DND-41 (cell line): ENCODE results near the gene CHADL.

ENCODE experiments used
- ATAC-seq: fragments of 200-7000 bp; cut with Tn5 transposase; 3 replicates; pipeline ENCODE4 v1.9.1; 2021; ENCODE audit warnings: low read depth; ENCODE audit not compliant: insufficient read depth
- DNase-seq: peaks from one replicate; pipeline ENCODE4 v3.0.0-alpha.2; 2020
- H2AFZ ChIP-seq: 2 replicates; pipeline ENCODE4 v1.6.0; 2012; ENCODE audit warnings: low read depth, low read length
- H3K27ac ChIP-seq: 2 replicates; pipeline ENCODE4 v1.5.1; 2012; ENCODE audit warnings: low read length, inconsistent platforms
- H3K27me3 ChIP-seq: fragments of 200-600 bp; sonication (generic); 2 replicates; pipeline ENCODE4 v1.6.0; 2012; ENCODE audit warnings: low read length, mild to moderate bottlenecking, inconsistent platforms; ENCODE audit not compliant: insufficient read depth, poor library complexity
- H3K36me3 ChIP-seq: 2 replicates; pipeline ENCODE4 v1.5.1; 2012; ENCODE audit warnings: low read length, inconsistent platforms; ENCODE audit not compliant: insufficient read depth
- H3K4me1 ChIP-seq: 2 replicates; pipeline ENCODE4 v1.5.1; 2012; ENCODE audit warnings: mild to moderate bottlenecking, low read length; ENCODE audit not compliant: insufficient read depth
- H3K4me2 ChIP-seq: 2 replicates; pipeline ENCODE4 v1.6.0; 2012; ENCODE audit warnings: mild to moderate bottlenecking, moderate library complexity, low read length, inconsistent platforms; ENCODE audit not compliant: insufficient read depth
- H3K4me3 ChIP-seq, 2 experiments: fragments of 200-600 bp in 1 of 2; shearing (Covaris generic) in 1 of 2; 2 replicates each; pipeline ENCODE4 v1.5.1; 2012 to 2016; ENCODE audit warnings: inconsistent platforms in 2 of 2, low read length in 2 of 2, mild to moderate bottlenecking in 2 of 2, low read depth in 1 of 2, moderate library complexity in 1 of 2
- H3K79me2 ChIP-seq: 2 replicates; pipeline ENCODE4 v1.6.0; 2012; ENCODE audit warnings: low read length, inconsistent platforms; ENCODE audit not compliant: insufficient read depth
- H3K9ac ChIP-seq: 2 replicates; pipeline ENCODE4 v1.6.0; 2012; ENCODE audit warnings: low read depth, mild to moderate bottlenecking, inconsistent platforms, low read length, moderate library complexity
- H3K9me3 ChIP-seq: 2 replicates; pipeline ENCODE4 v1.5.1; 2012; ENCODE audit warnings: low read length, moderate library complexity, mild to moderate bottlenecking, inconsistent platforms; ENCODE audit not compliant: insufficient read depth, severe bottlenecking
- H4K20me1 ChIP-seq: 2 replicates; pipeline ENCODE4 v1.6.0; 2012; ENCODE audit warnings: low read length; ENCODE audit not compliant: insufficient read depth
- EZH2 ChIP-seq: IDR thresholded peaks from 3 replicates; pipeline ENCODE4 v1.6.1; 2012; ENCODE audit warnings: borderline replicate concordance, low read depth, mild to moderate bottlenecking, moderate library complexity, low read length, inconsistent platforms; ENCODE audit not compliant: severe bottlenecking
- TF ChIP-seq, protein P1 (sequence below): IDR thresholded peaks from 2 replicates; pipeline ENCODE4 v1.5.1; 2012; ENCODE audit warnings: borderline replicate concordance, low read length, moderate library complexity, mild to moderate bottlenecking; ENCODE audit not compliant: poor library complexity, severe bottlenecking; ENCODE audit errors: extremely low read depth

Gene CHADL

DNA sequence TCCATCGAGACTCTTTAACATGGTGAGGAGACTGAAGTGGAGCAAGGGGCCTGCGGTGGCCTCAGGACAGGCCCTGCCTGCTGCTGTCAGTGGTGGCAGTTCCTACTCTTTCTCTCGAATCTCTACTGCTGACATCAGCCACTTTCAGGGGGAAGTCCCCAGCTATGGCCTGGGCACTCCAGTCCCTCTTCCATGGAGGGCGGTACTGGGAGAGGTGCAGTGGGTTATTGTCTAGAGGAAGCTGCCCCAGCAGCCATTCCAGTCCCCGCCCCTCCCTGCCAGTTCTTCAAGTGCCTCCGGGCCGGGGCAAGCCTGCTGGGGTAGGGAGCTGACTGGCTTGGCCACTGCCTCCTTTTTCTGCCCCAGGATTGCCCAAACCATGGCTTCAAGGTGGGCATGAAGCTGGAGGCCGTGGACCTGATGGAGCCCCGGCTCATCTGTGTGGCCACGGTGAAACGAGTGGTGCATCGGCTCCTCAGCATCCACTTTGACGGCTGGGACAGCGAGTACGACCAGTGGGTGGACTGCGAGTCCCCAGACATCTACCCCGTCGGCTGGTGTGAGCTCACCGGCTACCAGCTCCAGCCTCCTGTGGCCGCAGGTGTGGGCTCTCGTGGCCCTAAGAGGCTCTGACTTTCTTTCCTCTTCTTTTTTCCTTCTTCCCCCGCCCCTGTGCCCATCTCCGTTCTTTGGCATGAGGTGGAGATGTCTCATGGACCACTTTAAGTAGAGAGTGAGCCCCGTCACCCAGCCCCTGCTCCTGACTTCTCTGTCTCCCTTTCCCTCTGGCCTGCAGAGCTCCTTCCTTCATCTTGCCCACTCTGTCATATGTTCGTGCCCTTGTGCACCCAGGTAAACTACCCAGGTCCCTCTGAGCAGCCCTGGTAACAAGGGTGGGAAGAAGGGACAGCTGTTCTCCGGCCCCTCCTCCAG, 13.7 kb downstream of the CHADL start:
- TF ChIP-seq, protein P1, sequence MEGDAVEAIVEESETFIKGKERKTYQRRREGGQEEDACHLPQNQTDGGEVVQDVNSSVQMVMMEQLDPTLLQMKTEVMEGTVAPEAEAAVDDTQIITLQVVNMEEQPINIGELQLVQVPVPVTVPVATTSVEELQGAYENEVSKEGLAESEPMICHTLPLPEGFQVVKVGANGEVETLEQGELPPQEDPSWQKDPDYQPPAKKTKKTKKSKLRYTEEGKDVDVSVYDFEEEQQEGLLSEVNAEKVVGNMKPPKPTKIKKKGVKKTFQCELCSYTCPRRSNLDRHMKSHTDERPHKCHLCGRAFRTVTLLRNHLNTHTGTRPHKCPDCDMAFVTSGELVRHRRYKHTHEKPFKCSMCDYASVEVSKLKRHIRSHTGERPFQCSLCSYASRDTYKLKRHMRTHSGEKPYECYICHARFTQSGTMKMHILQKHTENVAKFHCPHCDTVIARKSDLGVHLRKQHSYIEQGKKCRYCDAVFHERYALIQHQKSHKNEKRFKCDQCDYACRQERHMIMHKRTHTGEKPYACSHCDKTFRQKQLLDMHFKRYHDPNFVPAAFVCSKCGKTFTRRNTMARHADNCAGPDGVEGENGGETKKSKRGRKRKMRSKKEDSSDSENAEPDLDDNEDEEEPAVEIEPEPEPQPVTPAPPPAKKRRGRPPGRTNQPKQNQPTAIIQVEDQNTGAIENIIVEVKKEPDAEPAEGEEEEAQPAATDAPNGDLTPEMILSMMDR: no peak
- TF ChIP-seq EZH2: no peak
- no peak for DNase-seq
- Histone ChIP-seq H3K27ac (no peak overlapping the region), H3K27me3 (no peaks in the 10 kb centered on the region), H3K4me3 (no peak overlapping the region), H3K9me3 (no peaks in the 10 kb centered on the region), H2AFZ (no peak overlapping the region), H3K9ac (no peak overlapping the region), H3K4me1 (no peaks in the 10 kb centered on the region), H3K36me3 (peaks cover 79% of the 10 kb centered on the region), H3K79me2 (no peaks in the 10 kb centered on the region), H4K20me1 (no peaks in the 10 kb centered on the region), H3K4me2 (no peak overlapping the region)
- ATAC-seq: no peak

DNA sequence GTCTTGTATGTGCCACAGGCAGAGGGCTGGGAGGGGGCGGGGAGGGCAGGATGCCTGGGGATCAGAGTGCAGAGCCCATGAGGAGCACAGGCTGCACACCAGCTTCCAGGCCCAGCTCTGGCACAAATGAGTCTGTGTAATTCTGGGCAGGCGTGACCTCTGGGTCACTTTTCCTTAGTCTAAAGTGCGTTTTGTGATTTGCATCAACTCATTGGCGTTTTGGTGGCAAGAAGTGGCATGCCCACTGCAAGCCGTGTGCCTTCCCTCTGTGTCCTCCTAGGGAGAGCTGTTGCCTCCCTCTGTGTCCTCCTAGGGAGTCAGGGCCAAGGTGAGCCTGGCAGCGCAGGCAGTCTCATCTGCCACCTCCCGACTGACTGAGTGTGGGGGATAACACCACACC, 17.2 kb downstream of the CHADL start:
- no peak for ATAC-seq
- TF ChIP-seq, protein P1: no peak
- no peak for TF ChIP-seq EZH2
- no peak overlapping the region for H3K4me2 ChIP-seq
- H3K4me1 ChIP-seq: no peaks in the 10 kb centered on the region
- H3K9me3 ChIP-seq: no peaks in the 10 kb centered on the region
- H3K36me3 ChIP-seq: peaks cover 91% of the 10 kb centered on the region
- no peak overlapping the region for H2AFZ ChIP-seq
- no peaks in the 10 kb centered on the region for H4K20me1 ChIP-seq
- DNase-seq: no peak
- no peaks in the 10 kb centered on the region for H3K79me2 ChIP-seq
- no peak overlapping the region for H3K9ac ChIP-seq
- H3K27ac ChIP-seq: no peak overlapping the region
- H3K27me3 ChIP-seq: no peaks in the 10 kb centered on the region
- no peak overlapping the region for H3K4me3 ChIP-seq

DNA sequence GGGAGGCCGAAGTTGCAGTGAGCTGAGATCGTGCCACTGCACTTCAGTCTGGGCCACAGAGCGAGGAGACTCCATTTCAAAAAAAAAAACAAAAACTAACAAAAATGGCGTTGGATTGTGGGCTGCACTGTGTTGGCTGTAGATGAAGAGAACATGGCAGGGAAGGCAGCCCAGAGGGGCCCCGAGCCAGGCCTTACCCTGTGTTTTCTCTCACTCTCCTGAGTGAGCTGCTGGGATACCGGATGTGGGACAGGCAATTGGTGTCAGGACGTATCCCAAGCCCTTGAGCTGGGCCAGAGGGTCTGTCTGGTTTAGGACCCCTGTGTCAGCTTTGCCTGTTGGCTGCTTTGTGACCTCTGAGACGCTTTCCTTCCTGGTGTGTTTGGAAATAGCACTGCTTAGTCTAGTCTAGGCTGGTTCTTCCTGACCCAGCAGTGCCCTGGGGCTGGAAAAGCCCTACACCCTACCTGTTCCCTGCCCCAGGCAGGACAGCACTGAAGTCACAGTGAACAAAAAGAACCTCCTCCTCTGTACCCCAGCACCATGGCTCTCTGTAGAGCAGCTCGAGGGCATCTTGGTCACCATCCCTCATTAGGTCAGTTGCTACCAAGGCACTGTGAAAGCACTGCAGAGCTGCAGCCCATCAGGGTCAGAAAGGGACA, 17.8 kb downstream of the CHADL start:
- Histone ChIP-seq H4K20me1 (no peaks in the 10 kb centered on the region), H3K36me3 (peaks cover 87% of the 10 kb centered on the region), H3K4me1 (peaks cover 5% of the 10 kb centered on the region), H3K79me2 (no peaks in the 10 kb centered on the region), H2AFZ (no peak overlapping the region), H3K4me2 (no peak overlapping the region), H3K9me3 (no peaks in the 10 kb centered on the region), H3K9ac (no peak overlapping the region), H3K4me3 (no peak overlapping the region), H3K27ac (no peak overlapping the region), H3K27me3 (no peaks in the 10 kb centered on the region)
- DNase-seq: no peak
- TF ChIP-seq, protein P1: no peak
- TF ChIP-seq EZH2: no peak
- no peak for ATAC-seq
